GM21529 (cell line): ENCODE data around the gene TCTN1.
A peak's percentile ranks its signal among the peaks of the same experiment; 100 is the strongest.
"Not testable (repeated sequence)": the region's sequence is repeated elsewhere in the genome, so short reads cannot be mapped to it uniquely, and the experiment has no call there.

Experiments
- ATAC-seq: cut with Tn5 transposase; IDR thresholded peaks from one replicate; pipeline ENCODE4 v1.9.1; 2021; ENCODE audit not compliant: unreplicated experiment

TCTN1 gene

GRCh38 chr12:110637869-110638441, 24.0 kb downstream of the TCTN1 start:
- ATAC-seq: no peak

- no peak for ATAC-seq
Measured at GRCh38 chr12:110638796-110639195, 24.9 kb downstream of the TCTN1 start.

GRCh38 chr12:110639336-110640141, 25.6 kb downstream of the TCTN1 start:
- ATAC-seq: no peak

- ATAC-seq: no peak
Measured at GRCh38 chr12:110640275-110641025, 26.5 kb downstream of the TCTN1 start.

GRCh38 chr12:110641521-110641920, 27.6 kb downstream of the TCTN1 start:
- no peak for ATAC-seq

GRCh38 chr12:110647631-110648040, 33.7 kb downstream of the TCTN1 start:
- ATAC-seq: peak; percentile 77

- no peak for ATAC-seq
Measured at GRCh38 chr12:110649341-110649847, 35.5 kb downstream of the TCTN1 start.

GRCh38 chr12:110654238-110654637, 40.3 kb downstream of the TCTN1 start:
- not testable (repeated sequence) for ATAC-seq

GRCh38 chr12:110656071-110656655, 42.2 kb downstream of the TCTN1 start:
- ATAC-seq: no peak

- no peak for ATAC-seq
Measured at GRCh38 chr12:110657747-110658146, 43.8 kb downstream of the TCTN1 start.

- ATAC-seq: no peak
Measured at GRCh38 chr12:110658242-110658641, 44.3 kb downstream of the TCTN1 start.

- no peak for ATAC-seq
Measured at GRCh38 chr12:110658878-110659277, 44.9 kb downstream of the TCTN1 start.

- peak; percentile 92 for ATAC-seq
Measured at GRCh38 chr12:110661337-110661972, 47.5 kb downstream of the TCTN1 start.

GRCh38 chr12:110666892-110667291, 53.0 kb downstream of the TCTN1 start:
- no peak for ATAC-seq

- no peak for ATAC-seq
Measured at GRCh38 chr12:110667671-110668070, 53.7 kb downstream of the TCTN1 start.

GRCh38 chr12:110668480-110669192, 54.7 kb downstream of the TCTN1 start:
- ATAC-seq: peak; percentile 8

GRCh38 chr12:110669193-110669502, 55.2 kb downstream of the TCTN1 start:
- peak; percentile 29 for ATAC-seq

- ATAC-seq: peak; percentile 58
Measured at GRCh38 chr12:110670161-110670701, 56.3 kb downstream of the TCTN1 start.

- ATAC-seq: no peak
Measured at GRCh38 chr12:110676171-110676570, 62.2 kb downstream of the TCTN1 start.
